Left renal pelvis (tissue), 4 donors: Measurements from ENCODE around the gene MBTPS1. TPM values are rescaled to one million over a fixed set of nuclear protein-coding genes. Genes with fewer than 3 reads are reported as not detected.

Source experiments
- DNase-seq, 4 donors: peaks; one replicate each; pipeline ENCODE4 v3.0.0-alpha.2; 2013; ENCODE audit warnings: low read depth in 4 of 4, low spot score in 3 of 4
- polyA plus RNA-seq, 4 donors: library from polyadenylated mRNA; unstranded; fragments of 120-200 nt; gene quantifications; one replicate each; pipeline ENCODE4 v1.2.1, GENCODE V29; 2013; ENCODE audit not compliant: insufficient read length in 4 of 4

Gene MBTPS1
- polyA plus RNA-seq, 4 donors = 111 to 142 (median 112) TPM

DNA sequence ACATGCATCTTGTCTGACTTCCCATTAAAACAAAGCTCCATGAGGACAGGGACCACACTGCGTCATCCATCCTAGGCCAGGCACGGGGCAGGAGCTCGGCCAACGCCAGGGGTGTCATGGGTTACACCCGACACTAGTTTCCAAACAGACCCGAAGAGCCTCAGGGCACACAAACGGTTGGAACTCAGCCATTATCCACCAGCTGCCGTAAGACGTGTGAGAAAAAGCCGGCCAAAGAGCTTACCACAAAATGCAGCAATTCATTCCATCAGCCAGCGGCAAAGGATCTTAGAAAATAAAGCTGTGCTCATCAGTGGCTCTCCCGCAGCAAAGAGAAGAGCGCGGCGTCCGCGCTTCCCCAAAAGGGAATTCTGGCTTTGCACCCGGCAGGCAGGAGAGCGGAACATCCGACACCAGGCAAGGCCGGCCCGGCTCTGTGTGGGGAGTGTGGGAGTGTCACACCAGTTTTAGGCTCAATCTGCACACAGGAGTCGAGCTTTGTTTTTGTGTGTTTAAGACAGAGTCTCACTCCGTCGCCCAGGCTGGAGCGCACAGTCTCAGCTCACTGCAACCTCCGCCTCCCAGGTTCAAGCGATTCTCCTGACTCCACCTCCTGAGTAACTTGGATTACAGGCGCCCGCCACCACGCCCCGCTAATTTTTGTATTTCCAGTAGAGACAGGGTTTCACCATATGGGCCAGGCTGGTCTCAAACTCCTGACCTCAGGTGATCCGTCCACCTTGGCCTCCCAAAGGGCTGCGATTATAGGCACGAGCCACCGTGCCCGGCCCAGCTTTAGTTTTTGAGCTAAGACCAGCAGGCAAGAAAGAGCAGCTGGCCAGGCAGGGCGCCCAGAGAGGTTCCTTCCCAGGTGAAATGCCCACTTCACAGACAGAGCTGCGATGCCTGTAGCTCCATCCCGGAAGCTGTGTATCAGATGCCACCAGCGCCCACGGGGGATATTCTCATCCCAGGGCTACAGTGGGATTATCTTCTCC is 75.6 kb downstream of the MBTPS1 start:
- DNase-seq = no peak

DNA sequence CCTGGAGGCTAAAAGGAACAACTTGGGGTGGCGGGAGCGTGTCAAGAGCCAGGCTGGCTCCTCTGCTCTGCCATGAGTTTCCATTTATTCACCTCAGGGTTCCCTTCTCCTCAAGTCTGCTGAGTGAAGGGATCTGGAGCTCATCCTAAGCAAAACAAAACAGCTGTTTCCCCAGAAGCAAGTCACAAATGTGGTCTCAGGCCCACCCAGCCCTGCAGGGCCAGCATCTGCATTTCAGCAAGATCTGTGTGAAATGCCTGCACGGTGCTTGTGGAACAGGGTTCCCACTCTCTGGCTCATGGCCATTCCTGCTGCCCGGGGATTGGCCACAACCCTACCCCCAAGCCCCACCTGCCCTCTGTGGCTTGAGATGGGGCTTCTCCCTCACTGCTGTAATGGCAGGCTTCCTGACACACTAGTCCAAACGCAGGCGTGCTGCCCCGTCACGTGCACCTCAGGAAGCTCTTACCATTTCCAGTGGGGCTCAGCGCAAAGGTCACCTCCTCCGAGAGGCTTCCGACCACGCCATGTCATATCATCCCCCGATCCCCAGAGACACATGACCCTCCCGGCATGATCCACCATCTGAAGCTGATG is 76.4 kb downstream of the MBTPS1 start:
- DNase-seq = no peak

DNA sequence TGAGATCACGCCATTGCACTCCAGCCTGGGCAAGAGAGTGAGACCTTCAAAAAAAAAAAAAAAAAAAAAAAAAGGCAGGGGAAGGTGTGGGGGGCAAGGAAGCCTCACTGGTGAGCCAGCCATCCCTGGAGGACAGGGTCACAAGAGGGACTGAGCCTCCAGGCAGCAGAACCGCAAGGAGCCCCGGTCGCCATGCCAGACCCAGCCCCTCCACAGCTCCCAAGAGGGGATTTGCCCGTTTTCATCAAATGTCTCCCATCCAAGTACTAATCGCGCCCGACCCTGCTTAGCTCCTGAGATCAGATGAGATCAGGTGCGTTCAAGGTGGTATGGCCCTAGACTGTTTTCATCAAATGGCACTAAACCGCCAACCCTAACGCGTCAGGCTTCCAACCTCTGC is 77.0 kb downstream of the MBTPS1 start:
- DNase-seq = no peak

DNA sequence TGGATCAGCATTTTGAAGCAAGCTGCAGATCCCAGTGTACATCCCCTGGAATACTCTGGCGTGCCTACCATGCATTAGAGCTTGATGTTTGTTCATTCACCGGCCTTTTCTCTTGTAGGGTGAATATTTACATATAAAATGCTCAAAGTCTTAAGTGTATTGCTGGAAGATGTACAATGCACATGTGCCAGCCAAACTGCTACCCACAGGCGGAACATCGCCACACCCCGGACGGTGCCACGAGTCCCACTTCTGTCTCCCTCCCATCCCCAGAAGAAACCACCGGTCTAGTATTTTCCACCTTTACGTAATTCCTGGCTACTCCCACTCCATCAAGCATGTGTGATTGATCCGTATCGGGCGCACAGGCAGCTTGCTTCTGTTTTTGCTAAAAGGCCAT is 78.3 kb downstream of the MBTPS1 start:
- no peak for DNase-seq

DNA sequence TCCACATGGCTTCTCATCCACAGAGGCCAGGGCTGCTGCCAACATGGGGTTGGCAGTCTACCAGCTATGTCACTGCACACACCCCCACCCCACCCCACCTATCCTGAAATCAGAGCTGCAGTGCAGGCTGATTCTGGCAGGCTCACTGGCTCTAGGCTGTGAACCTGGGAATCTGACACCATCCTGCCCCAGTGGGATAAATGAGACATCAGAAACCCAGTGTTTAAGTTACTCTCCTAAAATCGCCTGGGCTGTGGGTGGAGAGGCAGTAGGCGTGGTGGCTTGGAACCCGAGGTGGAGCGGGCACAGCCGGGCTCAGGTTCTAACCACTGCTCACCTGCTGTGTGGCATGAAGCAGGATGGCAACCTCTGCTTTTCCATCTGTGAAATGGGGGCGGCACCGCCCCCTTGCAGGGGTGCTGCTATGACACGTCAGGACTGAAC is 79.7 kb downstream of the MBTPS1 start:
- DNase-seq = no peak

DNA sequence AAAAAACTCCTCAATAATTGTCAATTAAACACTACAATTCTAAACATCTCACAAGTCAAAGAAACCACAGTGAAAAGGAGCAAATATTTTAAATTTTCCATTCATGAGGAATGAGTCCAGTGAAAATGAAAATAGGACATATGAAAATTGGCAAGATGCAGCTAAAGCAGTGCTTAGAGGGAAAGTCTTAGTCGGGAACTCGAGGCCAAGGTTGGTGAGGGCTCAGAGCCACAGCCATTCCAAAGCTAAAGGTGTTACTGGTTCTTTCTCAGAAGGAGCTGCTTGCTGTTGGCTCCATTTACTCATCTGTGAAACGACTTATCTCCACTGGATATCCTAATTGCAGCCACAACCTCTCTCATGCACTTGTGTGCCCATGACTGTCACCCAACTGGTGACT is 80.6 kb downstream of the MBTPS1 start:
- DNase-seq = no peak

DNA sequence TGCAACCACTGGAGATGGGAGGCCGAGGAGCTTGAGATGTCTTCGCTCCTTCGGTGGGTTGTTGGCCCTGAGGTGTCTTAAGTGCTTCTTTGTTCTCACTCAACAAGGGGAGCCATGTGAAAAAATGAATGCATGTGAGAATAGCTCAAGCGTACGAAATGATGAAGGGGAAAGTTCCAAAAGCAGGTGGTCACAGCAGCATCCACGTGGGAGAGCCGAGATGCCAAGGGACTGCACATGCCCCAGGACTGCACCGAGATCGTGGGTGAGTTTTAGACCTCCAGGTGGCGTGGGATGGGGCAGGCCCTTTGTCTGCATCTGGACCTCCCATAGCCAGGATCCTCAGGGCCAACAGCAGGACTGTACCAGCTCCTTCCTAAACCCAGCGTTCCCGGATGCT is 82.2 kb downstream of the MBTPS1 start:
- DNase-seq = no peak

DNA sequence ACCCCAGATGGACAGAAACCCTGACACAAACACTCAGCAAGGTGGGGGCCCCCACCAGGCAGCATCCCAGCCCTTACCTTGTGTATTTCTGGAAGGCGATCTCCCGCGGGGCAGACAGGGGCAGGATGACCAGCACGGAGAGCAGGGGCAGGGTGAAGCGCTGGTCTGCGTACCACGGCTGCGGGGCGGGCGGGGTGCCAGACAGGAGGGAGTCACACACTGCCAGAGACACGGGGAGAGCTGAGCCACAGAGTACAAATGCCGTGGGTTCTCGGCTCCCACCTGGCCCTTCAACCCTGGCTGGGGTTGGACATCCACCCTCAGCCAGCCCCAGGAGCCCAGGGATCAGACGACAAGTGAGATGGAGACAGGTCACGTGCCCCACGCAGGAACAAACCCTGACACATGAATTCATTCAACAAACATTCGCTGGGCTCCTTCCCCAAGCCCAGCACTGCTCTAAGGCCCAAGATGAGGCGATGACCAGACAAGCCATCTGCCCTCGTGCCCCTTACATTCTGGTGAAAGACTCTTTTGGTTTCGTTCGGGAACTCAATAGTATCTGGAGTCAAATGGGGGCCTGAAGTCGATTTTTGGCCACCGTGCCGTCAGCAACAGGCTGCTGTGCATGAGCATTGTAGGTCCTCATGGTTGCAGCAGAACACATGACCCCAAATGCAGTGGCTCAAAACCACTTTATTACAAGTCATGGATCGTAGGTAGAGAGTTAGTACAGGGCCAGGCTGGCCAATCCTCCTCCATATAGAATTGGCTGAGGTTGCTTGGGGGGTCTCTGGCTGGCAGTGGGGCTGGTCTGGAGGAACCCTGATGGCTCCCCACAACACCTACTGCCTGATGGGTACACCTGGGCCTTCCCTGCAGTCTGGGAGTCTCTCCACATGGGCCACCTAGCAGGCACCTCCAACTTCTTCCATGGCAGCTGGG is 83.2 kb downstream of the MBTPS1 start:
- DNase-seq = no peak

DNA sequence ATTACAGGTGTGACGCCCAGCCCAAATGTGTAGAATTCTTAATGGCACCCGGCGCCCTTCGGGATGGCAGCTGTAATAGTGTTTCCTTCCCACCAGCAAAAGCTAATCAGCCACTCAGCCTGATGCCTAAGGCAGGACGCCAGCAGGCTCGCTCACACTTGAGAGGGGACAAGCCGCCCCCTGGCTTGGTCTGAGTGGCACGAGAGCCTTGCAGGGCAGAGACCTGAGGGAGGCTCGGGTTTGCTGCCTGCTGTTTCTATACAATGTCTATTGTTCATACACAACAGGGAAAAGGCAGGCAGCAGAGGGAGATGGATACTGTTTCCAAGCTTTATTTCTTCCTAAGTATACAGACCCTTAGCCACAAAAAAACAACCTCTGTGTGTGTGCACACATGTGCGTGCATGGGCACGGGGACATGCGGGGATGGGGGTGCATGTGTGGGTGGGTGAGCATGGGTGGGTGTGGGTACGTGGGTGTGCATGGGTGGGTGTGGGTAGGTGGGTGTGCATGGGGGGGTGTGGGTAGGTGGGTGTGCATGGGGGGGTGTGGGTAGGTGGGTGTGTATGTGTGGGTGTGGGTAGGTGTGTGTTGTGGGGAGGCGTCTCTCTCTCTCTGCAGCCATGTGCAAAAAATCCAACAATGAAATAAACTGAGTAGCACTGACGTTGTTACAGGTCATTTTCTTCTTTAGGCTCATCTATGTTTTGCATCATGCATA is 84.1 kb downstream of the MBTPS1 start:
- DNase-seq = no peak

DNA sequence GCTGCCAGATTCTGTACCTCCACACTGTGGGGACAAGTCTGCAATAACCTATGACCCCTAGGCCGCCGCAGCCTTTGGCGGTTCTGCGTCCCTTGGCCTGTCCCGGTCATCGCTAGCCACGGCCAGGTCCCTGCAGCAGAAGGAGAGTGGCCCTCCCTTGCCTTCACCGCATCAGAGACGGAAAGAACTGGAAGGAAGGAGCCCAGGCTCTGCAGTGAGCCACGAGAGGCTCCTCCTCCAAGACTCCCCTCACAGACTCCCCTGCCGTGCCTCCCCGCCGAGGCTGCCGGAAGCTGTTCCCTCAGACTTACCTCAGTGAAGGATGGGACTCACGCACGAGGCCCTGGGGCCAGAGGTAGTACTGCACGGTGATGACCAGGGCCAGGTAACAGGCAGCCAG is 85.2 kb downstream of the MBTPS1 start:
- no peak for DNase-seq

DNA sequence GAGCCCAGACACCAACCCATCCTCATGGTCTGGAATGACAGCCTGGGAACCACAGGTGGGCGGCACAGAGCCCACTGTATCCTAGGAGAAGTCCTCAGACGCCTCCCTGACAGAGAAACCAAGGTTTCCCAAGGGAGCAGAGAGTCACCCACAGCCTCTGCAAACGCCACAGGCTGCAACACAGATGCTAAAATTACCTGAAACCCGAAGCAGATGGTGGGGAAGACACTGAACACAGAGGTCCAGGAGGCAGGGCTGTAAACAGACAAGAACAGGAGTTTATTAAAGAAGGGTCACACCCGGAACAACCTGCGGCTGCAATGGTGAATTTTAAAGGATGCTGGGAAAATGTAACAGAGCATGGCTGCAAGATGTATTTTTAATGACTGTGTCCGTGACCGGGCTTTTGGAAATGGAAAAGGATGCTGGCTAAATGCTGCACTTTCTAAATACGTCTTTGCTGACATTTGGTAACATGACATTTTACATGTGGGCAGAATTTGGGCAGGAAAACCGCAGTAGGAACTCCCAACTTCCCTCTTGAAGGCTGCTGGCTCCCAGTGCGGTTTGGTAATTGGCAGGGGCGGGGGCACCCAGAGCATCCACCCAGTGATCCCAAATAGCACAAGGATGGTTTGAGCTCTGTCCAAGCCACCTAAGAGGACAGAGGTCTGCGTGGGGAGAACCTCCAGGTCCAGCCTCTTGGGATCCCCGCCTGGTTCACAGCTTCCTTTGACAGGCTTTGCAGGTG is 87.3 kb downstream of the MBTPS1 start:
- no peak for DNase-seq

DNA sequence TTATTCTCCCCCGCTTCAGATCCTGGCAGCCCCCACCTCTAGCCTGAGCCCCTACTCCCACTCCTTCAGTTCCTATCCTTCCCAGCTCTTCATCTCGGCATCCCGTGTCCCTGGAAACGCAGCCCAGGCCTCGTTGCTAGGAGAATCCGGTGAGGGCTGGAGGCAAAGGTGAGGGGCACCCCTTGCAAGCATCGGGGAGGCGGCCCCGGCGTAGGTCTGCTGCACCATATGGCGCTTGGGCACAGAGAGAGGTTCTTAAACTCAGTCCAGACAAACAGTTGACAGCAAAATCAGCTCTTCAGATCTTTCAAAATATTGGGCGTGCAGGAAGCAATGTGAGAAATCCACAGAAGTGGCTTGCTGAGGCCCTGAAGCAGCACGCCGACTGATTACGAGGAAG is 89.1 kb downstream of the MBTPS1 start:
- DNase-seq = no peak

DNA sequence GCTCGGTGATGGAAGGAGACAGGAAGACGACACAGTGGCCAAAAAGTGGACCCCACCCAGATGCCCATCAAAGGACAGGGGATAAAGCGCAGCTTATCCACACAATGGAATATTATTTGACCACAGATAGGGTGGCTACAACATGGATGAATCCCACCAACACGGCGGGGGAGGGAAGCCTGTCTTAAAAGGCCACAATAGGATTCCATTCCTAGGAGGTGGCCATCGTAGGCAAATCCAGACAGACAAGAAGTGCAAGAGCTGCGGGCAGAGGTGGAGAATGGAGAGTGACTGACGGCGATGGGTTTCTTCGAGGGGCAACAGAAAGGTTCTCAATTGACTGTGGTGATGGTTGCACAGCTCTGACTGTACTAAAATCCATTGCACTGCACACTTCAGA is 90.1 kb downstream of the MBTPS1 start:
- DNase-seq = no peak

DNA sequence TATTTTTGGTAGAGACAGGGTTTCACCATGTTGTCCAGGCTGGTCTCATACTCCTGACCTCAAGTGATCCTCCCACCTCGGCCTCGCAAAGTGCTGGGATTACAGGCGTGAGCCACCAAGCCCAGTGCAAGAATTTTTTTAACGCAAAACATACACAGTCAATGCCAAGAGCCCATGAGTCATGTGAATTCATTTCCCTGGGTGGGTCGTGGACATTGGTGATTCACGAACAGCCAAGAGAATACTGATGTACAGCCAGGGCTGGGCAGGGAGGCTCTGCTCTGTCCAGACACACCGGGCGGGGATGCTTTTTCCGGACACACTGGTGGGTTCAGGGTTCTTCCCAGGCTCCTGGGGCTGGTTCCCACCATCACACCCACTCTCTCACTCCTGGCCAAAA is 91.9 kb downstream of the MBTPS1 start:
- no peak for DNase-seq

DNA sequence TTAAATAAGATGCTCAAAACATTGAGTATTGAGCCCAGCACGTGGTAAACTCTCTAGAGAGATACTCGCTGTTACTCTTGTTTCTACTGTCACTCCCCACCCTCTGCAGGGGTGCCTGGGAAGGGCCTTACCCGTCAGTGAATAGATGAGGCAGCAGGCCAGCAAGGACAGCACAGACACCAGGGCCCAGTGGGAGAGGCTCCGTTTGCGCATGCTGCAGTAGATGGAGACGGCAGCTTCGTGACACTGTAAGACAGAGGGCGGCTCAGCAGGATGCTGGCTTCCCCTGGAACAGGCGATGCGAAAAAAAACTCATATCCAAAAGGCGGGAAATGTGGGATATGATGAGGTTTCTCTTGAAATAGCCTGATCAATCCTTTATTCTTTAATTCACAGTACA is 94.1 kb downstream of the MBTPS1 start:
- DNase-seq = no peak

DNA sequence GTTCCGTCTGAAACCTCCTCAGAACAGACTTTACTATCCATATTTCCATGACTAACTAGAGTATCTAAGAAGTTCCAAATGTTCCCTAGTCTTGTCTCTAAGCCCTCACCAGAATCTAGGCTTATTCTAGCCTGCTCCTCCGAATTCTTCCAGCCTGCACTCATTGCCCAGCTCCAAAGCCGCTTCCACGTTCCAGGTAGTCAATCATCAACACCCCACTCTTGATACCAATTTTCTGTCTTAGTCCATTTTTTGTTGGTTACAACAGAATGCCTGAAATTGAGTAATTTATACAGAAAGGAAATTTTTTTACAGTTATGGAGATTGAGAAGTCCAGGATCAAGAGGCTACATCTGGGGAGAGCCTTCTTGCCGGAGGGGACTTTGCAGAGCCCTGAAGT is 95.3 kb downstream of the MBTPS1 start:
- DNase-seq = no peak

DNA sequence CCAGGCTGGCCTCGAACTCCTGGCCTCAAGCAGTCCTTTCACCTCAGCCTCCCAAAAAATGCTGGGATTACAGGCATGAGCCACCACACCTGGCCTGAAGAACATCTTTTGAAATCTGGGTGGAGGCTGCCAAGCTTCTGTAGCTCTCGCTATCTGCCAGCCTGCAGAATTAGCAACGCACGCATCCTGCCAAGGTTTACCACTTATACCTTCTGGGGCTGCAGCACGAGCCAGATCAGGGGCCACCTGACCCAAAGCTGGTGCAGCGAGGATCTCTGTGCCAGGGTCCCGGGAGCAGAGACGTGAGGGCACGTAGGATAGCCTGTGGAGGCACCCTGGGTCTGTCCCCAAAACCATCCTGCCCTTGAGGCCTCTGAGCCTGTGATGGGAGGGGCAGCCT is 96.4 kb downstream of the MBTPS1 start:
- no peak for DNase-seq

DNA sequence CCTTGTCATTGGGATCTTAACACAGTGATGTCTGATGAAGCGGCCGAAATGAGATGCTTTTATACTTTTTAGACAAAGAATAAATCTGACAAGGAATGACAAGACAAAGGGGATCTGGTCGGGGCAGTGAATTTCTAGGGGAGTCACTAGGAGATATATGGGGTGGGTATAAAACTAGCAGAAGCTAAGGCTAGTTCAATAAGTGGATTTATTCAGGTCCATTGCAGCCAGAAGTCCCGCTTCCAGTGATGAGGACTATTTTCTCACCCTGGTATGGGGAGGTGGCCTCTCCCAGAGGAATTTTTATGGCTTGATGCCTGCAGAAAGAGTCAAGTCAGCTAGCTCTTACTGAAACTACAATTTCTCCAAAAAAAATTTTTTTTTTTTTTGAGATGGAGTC is 98.0 kb downstream of the MBTPS1 start:
- DNase-seq = no peak

DNA sequence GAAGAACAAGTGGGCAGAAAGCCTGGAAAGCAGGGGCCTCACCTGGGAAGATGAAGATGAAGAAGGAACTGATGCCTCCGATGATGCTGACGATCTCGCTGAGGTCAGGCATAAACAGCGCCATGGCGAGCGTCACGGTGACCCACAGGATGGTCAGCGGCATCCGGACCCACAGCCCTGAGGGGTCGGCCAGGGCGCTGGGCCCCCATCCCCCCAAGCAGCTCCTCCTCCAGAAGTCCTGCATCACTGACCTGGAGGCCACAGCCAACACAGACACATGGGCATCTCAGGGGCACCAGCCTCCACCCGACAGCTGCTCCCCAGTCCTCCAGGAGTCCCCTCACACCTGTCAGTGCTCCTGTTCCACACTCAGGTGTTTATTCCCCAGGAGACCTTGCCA is 100.3 kb downstream of the MBTPS1 start:
- no peak for DNase-seq

DNA sequence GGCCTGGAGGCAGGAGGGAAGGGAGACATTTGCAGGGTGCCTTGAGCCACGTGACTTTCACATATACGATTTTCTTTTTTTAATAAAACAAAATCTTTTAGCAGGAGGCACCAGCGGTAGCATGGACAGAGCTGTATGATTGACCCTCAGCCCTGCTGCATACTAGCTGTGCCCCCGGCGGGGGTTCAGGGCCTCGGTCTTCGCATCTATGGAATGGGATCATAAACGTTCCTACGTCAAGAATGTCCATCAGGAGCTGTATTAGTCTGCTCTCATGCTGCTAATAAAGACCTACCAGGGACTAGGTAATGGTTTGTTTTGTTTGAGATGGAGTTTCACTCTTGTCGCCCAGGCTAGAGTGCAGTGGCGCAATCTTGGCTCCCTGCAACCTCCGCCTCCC is 101.3 kb downstream of the MBTPS1 start:
- no peak for DNase-seq
